GM19463 (cell line): ENCODE measurements around the gene ANKRD63.

Source experiments
- ATAC-seq: cut with Tn5 transposase; IDR thresholded peaks from one replicate; pipeline ENCODE4 v1.9.1; 2021; ENCODE audit warnings: mild to moderate bottlenecking, moderate library complexity; ENCODE audit not compliant: unreplicated experiment

The ANKRD63 gene, protein sequence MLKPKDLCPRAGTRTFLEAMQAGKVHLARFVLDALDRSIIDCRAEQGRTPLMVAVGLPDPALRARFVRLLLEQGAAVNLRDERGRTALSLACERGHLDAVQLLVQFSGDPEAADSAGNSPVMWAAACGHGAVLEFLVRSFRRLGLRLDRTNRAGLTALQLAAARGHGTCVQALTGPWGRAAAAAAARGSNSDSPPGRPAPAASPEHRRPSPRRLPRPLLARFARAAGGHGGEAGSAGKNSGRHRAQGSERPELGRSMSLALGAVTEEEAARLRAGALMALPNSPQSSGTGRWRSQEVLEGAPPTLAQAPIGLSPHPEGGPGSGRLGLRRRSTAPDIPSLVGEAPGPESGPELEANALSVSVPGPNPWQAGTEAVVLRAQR

GRCh38 chr15:40282869-40283614 lies at the start of gene ANKRD63:
TSS of gene ANKRD63 (minus strand) at chr15:40283064. CDS start at chr15:40282586, 478 bp downstream.
- no peak for ATAC-seq

DNA sequence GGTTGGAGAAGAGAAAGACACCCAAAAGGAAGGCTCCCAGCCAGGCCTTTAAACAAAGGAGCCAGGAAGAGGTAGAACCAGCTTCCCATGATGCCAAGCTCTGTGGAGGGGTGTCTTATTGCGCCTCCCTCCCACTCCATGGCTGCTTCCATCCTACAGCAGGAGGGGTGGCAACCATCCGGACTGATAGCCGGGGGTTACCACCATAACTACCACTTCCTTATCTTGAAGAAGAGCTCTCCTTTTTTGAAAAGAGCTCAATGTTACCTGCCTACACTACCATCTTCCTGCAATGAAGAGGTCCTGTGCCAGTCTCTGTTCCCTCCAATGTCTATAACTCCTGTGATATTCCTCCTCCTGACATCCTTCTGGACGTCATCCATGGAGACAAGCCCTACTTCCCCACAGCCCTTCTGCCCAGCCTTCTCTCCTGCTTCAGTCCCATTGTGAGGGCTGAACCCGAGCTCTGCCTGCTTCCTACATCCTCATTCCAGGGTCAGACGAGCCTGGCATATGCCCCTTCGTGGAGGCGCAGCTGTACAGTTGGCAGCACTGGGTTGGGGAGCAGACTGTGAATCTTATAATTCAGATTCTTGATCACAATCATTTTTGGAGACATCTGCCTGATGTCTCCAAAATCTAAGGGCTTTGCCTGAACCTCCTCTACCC lies 49.4 kb upstream of the ANKRD63 start:
- no peak for ATAC-seq

DNA sequence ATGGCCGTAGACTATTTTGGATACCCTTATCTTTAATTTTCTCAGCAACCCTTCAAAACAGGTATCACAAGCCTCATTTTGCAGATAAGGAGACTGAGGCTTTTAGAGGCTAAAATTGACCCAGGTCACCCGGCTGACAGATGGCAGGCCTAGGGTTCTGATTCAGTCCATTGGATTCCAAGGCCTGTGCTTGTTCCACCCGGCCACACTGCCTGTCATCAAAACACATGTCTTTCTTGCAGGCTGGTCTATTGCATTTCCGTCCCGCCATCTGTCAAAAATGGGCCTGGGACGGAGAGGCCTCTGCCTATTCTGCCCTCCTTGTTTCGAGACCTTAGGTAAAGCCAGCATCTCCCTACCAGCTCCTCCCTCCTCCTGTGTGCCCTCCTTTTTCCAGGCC lies 48.8 kb upstream of the ANKRD63 start:
- ATAC-seq = no peak

DNA sequence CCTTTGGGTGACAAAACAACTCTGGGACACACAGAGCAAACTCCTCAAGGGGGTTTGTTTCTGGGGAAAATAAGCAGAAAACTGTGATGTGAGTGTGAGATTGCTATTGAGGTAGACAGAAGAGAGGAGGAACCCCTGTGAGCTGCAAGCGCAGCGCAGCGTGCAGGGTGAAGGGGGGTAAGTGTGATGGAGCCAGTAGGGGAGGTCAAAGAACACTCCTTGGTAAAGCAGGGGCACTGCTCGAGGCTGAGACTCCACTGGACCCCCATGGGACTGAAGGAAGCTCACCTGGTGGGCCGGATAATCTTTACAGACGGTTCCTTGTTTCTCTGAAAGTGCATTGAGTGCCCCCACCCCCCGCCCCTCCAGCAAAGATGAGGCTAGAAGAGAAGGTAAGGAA lies 48.2 kb upstream of the ANKRD63 start:
- ATAC-seq = no peak

- no peak for ATAC-seq
Observed at GRCh38 chr15:40330368-40330836, 47.5 kb upstream of the ANKRD63 start.

GRCh38 chr15:40329804-40330203 lies 46.9 kb upstream of the ANKRD63 start:
- no peak for ATAC-seq

- no peak for ATAC-seq
Observed at GRCh38 chr15:40328751-40329150, 45.9 kb upstream of the ANKRD63 start.

DNA sequence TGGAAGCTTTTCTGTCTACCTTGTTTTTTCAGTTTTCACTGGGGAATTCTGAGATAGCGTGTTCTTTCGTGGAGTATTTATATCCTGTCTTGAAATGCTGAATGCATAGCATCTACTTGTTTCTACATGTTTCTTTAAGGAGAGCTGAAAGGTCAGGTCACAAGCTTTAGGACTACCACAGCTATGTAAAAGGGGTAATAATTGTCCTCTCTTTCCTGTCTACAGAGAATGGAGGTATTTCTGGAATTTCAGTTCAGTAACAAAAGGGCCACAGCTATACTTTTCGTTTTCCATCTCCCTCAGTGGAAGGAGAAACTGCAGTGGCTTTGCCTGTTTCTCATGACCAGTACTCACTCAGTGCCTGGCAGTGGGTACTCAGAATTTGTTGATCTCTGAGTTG lies 45.3 kb upstream of the ANKRD63 start:
- ATAC-seq = no peak

- no peak for ATAC-seq
Observed at GRCh38 chr15:40327457-40327856, 44.6 kb upstream of the ANKRD63 start.

- ATAC-seq = no peak
Observed at GRCh38 chr15:40325700-40326099, 42.8 kb upstream of the ANKRD63 start.

- ATAC-seq = no peak
Observed at GRCh38 chr15:40325188-40325587, 42.3 kb upstream of the ANKRD63 start.

- ATAC-seq = peak; percentile 3
Observed at GRCh38 chr15:40323953-40324937, 41.4 kb upstream of the ANKRD63 start.

DNA sequence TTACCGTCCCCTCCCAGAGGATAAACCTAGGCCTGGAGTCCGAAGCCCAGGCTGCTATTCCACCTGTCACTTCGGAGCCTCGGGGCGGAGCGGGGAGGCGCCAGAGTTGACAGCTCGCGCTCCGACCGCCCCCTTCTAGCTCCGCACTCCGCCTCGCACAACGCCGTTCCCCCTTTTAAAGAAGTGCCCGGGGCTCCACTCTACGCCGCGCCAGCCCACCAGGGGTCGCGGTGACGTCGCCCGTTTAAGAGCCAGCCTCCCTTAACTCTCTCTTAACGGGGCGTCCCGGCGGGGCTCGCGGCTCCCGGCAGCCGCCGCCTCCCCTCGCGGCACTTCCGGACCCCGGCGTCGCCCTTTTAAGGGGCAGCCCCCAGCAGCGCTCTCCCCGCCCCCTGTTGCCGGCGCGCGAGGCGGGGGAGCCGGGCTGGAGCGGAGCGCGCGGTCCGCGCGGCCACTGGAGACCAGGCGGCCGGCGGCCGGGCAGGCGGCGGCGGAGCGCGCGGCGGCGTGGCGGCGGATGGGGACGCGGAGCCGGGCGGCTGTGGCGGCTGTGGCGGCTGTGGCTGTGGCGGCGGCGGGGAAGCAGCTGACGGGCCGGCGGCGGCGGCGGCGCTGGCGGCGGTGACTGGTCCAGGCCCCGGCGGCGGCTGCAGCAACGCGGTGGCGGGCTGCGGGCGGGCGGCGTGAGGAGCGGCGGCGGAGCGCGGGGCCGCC lies 40.5 kb upstream of the ANKRD63 start, which contains the start of gene INAFM2:
TSS of gene INAFM2 (plus strand) at position 454 of the 714 bp plus-strand sequence. CDS start 364 bp downstream, outside the sequence.
- ATAC-seq = peak; percentile 88

DNA sequence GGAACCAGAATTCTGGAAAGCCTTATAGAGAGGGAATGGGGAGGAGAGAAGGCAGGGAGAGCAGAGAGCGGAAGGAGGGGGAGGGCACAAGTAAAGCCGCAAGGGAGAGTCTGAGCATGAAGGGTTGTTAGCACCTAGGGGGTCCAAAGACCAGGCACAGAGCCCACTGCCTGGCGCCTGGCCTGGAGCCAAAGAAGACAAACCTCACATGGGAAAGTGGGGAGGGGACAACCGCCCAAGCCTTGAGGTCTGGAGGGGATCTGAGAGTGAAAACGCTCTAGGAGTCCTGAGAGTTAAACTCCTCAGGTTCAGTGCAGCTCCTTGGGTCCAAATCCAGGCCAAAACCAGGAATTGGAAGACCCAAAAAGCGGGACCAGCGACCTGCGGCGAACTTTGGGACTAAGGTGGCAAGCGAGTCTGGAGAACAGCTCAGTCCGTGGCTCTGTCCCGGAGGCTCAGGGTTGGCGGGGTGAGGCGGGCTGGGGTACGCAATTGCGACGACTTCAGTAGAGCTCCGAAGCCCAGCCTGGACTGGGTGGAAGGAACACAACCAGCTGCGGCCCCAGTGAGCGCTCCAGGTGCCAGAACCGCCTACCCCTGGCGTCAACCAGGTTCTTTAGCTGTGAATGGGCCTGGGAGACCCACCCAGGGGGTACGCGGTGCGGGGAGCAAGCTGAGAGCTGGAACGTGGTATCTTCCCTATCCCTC lies 39.8 kb upstream of the ANKRD63 start:
- no peak for ATAC-seq

DNA sequence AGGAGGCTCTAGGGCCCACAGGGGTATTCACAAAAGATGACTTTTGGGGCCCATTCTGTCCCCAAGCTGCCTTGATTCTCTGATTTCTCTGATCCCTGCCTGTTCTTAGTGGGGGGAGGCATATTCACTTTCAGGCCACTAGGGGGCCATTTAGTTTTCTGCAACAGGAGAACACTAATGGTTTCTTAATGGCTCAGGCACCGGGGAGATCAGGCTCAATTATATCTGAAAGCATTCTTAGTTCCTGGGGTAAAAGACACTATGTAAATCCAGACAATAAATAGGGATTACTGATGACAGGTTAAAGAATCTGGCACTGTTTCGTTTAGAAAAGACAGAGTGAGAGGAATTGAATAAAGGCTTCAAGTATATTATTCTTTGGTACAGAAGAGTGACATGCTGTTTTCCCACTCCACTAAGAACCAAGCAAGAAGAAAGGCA lies 38.1 kb upstream of the ANKRD63 start:
- ATAC-seq = no peak

- ATAC-seq = no peak
Observed at GRCh38 chr15:40320409-40320808, 37.5 kb upstream of the ANKRD63 start.

DNA sequence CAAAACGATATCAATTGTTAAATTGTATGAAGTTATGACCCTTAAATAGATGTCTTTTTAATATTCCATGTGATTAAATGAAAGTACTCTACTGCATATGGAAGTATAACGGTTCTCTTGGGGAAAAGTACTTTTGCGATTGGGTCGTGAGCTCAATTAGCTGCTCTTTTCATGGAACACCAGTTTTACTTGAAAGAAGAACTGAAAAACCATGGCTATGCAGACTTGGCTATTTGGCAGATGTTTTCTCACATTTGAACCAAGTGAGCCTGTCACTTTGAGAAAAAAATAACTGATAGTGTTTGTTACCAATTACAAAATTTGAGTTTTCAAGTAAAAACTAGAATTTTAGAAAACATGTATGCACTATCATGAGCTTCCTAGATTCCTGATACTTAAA lies 34.7 kb upstream of the ANKRD63 start:
- ATAC-seq = no peak

- no peak for ATAC-seq
Observed at GRCh38 chr15:40316931-40317330, 34.1 kb upstream of the ANKRD63 start.

GRCh38 chr15:40314723-40315276 lies 31.9 kb upstream of the ANKRD63 start:
- ATAC-seq = no peak
